ENCODE measurements around the gene ARFGAP1.

ARFGAP1 gene

DNA sequence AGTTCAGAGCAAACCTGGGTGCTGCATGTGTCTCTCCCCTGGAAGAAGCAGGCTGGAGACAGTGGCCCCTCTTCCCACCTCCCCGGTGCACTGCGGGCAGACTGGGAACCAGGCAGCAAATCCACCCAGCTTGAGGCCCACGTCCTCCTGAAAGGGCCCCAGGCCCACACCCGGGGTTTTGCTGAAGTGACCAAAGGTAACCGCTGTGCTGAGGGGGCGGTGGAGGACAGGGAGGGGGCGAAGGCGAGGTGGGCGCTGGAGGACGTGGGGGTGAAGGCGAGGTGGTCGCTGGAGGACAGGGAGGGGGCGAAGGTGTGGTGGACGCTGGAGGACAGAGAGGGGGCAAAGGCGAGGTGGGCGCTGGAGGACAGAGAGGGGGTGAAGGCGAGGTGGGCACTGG, 38.7 kb upstream of the ARFGAP1 start:
- TF ChIP-seq, protein P1, sequence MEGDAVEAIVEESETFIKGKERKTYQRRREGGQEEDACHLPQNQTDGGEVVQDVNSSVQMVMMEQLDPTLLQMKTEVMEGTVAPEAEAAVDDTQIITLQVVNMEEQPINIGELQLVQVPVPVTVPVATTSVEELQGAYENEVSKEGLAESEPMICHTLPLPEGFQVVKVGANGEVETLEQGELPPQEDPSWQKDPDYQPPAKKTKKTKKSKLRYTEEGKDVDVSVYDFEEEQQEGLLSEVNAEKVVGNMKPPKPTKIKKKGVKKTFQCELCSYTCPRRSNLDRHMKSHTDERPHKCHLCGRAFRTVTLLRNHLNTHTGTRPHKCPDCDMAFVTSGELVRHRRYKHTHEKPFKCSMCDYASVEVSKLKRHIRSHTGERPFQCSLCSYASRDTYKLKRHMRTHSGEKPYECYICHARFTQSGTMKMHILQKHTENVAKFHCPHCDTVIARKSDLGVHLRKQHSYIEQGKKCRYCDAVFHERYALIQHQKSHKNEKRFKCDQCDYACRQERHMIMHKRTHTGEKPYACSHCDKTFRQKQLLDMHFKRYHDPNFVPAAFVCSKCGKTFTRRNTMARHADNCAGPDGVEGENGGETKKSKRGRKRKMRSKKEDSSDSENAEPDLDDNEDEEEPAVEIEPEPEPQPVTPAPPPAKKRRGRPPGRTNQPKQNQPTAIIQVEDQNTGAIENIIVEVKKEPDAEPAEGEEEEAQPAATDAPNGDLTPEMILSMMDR (IDR thresholded peaks at IDR 0.05; ENCODE audit: borderline replicate concordance, control extremely low read depth, extremely low read depth, insufficient read depth, missing control alignments), result no peak
- DNase-seq (ENCODE audit: low spot score), result no peak
- in situ Hi-C loops (cut with MboI; ENCODE audit: low sequenced_read_pairs, unreplicated experiment), result no loop called here

DNA sequence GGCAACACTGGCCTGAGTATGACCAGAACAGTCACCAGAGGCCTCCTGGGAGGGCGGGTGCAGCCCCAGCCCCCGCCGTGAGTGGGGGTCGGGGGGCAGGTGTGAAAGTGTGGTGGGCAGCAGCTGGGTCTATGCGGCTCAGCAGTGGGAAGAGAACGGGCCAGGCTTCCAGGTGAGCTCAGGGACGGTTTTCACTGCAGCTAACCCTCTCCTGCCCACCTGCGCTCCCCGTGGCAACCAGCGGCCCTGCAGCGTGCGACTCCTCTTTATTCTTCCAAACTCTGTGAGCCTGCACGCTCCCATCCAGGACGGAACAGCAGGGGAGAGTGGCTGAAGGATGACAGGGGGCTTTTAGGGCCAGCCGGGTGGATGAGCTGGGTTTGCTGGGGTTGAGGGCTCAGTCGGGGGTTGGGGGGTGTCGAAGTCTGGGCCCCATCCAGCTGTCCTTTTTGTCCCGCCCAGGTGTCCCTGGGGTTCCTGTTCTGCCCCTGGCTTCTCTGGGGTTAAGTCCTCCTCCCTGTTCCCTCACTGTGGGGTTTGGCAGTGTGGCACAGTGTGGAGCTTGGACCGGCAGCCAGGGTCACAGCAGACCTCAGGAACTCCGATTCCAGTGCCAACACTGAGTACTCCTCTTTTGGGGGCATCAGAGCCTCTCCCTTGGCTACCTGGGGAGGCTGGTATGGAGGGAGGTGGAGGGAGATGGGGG, 37.8 kb upstream of the ARFGAP1 start:
- peak; percentile 64 for DNase-seq (ENCODE audit: low spot score)
- in situ Hi-C loops (cut with MboI; ENCODE audit: low sequenced_read_pairs, unreplicated experiment), result no loop called here
- TF ChIP-seq, protein P1 (IDR thresholded peaks at IDR 0.05; ENCODE audit: borderline replicate concordance, control extremely low read depth, extremely low read depth, insufficient read depth, missing control alignments), result peak; percentile 29

DNA sequence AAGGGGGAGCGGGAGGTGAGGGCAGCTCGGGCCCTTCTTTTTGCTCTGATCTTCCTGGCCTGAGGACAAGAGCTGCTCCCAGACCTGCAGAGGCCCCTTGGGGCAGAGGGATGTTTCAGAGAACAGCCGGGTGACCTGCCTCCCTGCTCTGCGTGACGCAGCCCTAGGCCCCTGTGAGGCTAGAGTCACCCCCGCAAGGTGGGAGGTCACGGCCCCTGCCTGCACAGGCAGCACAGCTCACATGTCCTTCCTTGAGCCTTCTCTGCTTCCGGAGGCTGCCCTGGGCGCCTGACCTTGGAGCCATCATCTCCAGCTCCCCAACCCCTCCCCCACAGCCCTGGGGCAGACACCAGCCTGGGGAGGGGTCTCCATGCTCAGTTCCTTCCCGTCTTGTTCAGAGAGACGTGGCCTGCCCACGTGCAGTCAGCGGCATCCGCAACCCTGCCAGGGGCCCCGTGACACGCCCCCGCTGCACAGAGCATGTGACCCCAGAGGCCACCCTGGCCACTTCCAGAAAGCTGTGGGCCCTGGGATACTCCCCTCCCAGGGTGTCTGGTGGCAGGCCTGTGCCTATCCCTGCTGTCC, 37.1 kb upstream of the ARFGAP1 start, which contains the start of gene BIRC7:
BIRC7 (plus strand) TSS at position 507 of the 585 bp plus-strand sequence. CDS start 192 bp downstream, outside the sequence.
- TF ChIP-seq, protein P1 (IDR thresholded peaks at IDR 0.05; ENCODE audit: borderline replicate concordance, control extremely low read depth, extremely low read depth, insufficient read depth, missing control alignments), result no peak
- no peak for DNase-seq (ENCODE audit: low spot score)
- in situ Hi-C loops (cut with MboI; ENCODE audit: low sequenced_read_pairs, unreplicated experiment), result no loop called here

GRCh38 chr20:63236116-63236837, 36.3 kb upstream of the ARFGAP1 start:
- DNase-seq (ENCODE audit: low spot score), result no peak
- in situ Hi-C loops (cut with MboI; ENCODE audit: low sequenced_read_pairs, unreplicated experiment), result no loop called here
- TF ChIP-seq, protein P1 (IDR thresholded peaks at IDR 0.05; ENCODE audit: borderline replicate concordance, control extremely low read depth, extremely low read depth, insufficient read depth, missing control alignments), result no peak

DNA sequence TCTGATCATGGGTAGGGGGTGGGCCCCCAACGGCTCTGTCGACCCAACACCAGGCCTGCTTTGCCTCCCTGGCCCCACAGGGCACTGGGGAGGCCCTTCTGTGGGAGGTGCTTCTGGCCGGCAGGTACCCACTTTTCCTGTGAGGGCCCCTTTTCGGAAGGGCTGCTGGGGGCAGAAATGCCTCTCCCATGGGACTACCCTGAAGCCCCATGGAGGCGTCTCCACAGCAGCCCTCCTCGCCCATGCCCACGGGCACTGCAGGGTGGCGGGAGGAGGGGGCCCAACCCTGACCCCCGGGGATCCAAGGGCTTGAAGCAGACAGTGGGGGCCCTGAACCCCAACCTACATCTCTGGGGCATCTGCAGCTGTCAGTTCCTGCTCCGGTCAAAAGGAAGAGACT, 34.6 kb upstream of the ARFGAP1 start:
- TF ChIP-seq, protein P1 (IDR thresholded peaks at IDR 0.05; ENCODE audit: borderline replicate concordance, control extremely low read depth, extremely low read depth, insufficient read depth, missing control alignments), result no peak
- in situ Hi-C loops (cut with MboI; ENCODE audit: low sequenced_read_pairs, unreplicated experiment), result no loop called here
- no peak for DNase-seq (ENCODE audit: low spot score)

DNA sequence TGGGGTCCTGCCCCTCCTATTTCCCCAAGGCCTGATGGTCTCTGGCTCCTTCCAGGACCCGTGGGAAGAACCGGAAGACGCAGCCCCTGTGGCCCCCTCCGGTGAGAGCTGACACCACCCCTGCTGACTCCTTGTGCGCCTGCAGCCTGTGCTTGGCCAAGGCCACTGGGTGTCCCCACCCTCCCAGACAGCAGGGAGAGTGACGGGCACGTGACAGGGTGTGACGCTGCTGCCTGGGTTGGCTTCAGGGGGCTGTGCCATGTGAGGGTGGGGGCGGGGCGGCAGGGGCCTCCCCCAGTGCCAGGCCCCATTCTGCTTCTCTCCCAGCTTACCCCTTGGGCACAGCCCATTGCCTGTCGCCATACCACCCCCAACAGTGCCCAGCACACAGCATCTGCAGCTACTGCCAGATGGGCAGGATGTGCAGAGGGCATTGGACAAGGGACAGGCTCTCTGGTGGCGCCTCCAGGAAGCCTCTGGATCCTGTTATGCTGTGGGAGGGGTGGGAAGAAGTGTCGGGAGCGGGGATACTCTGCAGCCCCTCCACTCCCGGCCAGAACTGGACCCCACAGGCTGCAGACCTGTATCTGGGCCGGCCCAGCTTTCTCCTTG, 34.0 kb upstream of the ARFGAP1 start:
- DNase-seq (ENCODE audit: low spot score), result no peak
- in situ Hi-C loops (cut with MboI; ENCODE audit: low sequenced_read_pairs, unreplicated experiment), result no loop called here
- TF ChIP-seq, protein P1 (IDR thresholded peaks at IDR 0.05; ENCODE audit: borderline replicate concordance, control extremely low read depth, extremely low read depth, insufficient read depth, missing control alignments), result no peak
